ENCODE data around the gene RABGEF1.

GRCh38 chr7:66804001-66804400 is 63.5 kb downstream of the RABGEF1 start:
- TF ChIP-seq TCF7L2 (IDR thresholded peaks at IDR 0.05; ENCODE audit: low read depth, low read length) (no peak), CTCF (IDR thresholded peaks at IDR 0.05) (no peak), POLR2AphosphoS5 (IDR thresholded peaks at IDR 0.05; ENCODE audit: low read depth, low read length) (no peak), REST (IDR thresholded peaks at IDR 0.05; ENCODE audit: insufficient read depth in 1 of 2, low read depth in 2 of 2, low read length in 1 of 2) (no peak), SIN3A (IDR thresholded peaks at IDR 0.05; ENCODE audit: borderline replicate concordance, insufficient read depth, low read depth, low read length) (no peak)

Data from Panc1 (cell line).